MM.1S (cell line): ENCODE measurements around the gene UNC13C.
A peak's percentile ranks its signal among the peaks of the same experiment; 100 is the strongest.

Source experiments
- DNase-seq: peaks from one replicate; pipeline ENCODE4 v3.0.0-alpha.2; 2015
- H2AFZ ChIP-seq: fragments of 300-600 bp; sonication (generic); 2 replicates; pipeline ENCODE4 v1.6.0; 2016; ENCODE audit warnings: antibody characterized with exemption, low read length
- H3F3A ChIP-seq: fragments of 300-600 bp; sonication (generic); 2 replicates; pipeline ENCODE4 v1.6.1; 2016; ENCODE audit warnings: mild to moderate bottlenecking, antibody characterized with exemption, low read length, moderate library complexity, mixed read lengths; ENCODE audit not compliant: insufficient read depth
- H3K27ac ChIP-seq: fragments of 300-600 bp; sonication (generic); 2 replicates; pipeline ENCODE4 v1.5.1; 2016; ENCODE audit warnings: mild to moderate bottlenecking, low read length
- H3K27me3 ChIP-seq: fragments of 300-600 bp; sonication (generic); replicated peaks from 2 replicates; pipeline ENCODE4 v1.6.0; 2016; ENCODE audit warnings: low read length; ENCODE audit not compliant: insufficient read depth
- H3K36me3 ChIP-seq: fragments of 300-600 bp; sonication (generic); replicated peaks from 2 replicates; pipeline ENCODE4 v1.6.1; 2016; ENCODE audit warnings: mild to moderate bottlenecking, low read length, mixed read lengths; ENCODE audit not compliant: insufficient read depth
- H3K4me1 ChIP-seq: fragments of 300-600 bp; sonication (generic); 2 replicates; pipeline ENCODE4 v1.6.1; 2016; ENCODE audit warnings: low read length, mixed read lengths
- H3K4me2 ChIP-seq: fragments of 300-600 bp; sonication (generic); 2 replicates; pipeline ENCODE4 v1.6.0; 2016; ENCODE audit warnings: low read depth, low read length
- H3K4me3 ChIP-seq: fragments of 300-600 bp; sonication (generic); 2 replicates; pipeline ENCODE4 v1.5.1; 2016; ENCODE audit warnings: low read length, mixed read lengths
- H3K79me2 ChIP-seq: fragments of 300-600 bp; sonication (generic); 2 replicates; pipeline ENCODE4 v1.6.1; 2016; ENCODE audit warnings: mixed run types, low read length, mixed read lengths
- H3K9ac ChIP-seq: fragments of 300-600 bp; sonication (generic); 2 replicates; pipeline ENCODE4 v1.6.1; 2016; ENCODE audit warnings: low read length, mixed read lengths
- H3K9me2 ChIP-seq: fragments of 300-600 bp; sonication (generic); replicated peaks from 2 replicates; pipeline ENCODE4 v1.6.1; 2016; ENCODE audit warnings: mild to moderate bottlenecking, low read length, mixed read lengths; ENCODE audit not compliant: insufficient read depth
- H3K9me3 ChIP-seq: fragments of 300-600 bp; sonication (generic); replicated peaks from 2 replicates; pipeline ENCODE4 v1.6.1; 2016; ENCODE audit warnings: mild to moderate bottlenecking, low read length, mixed read lengths; ENCODE audit not compliant: insufficient read depth
- H4K20me1 ChIP-seq: fragments of 300-600 bp; sonication (generic); 2 replicates; pipeline ENCODE4 v1.6.1; 2016; ENCODE audit warnings: mild to moderate bottlenecking, low read length, moderate library complexity, mixed read lengths; ENCODE audit not compliant: insufficient read depth
- EZH2 ChIP-seq: fragments of 300-600 bp; sonication (generic); optimal IDR thresholded peaks from 2 replicates; pipeline ENCODE3; 2017; ENCODE audit warnings: low read depth, mild to moderate bottlenecking, antibody characterized with exemption, low read length, mixed read lengths
- EZH2phosphoT487 ChIP-seq: fragments of 300-600 bp; sonication (generic); IDR thresholded peaks from 2 replicates; pipeline ENCODE4 v1.6.1; 2018; ENCODE audit warnings: antibody characterized with exemption, low read length
- TF ChIP-seq, protein P1 (sequence below): fragments of 300-600 bp; sonication (generic); IDR thresholded peaks from 2 replicates; pipeline ENCODE4 v1.5.1; 2016; ENCODE audit warnings: antibody characterized with exemption, low read length, mixed read lengths

The UNC13C gene

DNA sequence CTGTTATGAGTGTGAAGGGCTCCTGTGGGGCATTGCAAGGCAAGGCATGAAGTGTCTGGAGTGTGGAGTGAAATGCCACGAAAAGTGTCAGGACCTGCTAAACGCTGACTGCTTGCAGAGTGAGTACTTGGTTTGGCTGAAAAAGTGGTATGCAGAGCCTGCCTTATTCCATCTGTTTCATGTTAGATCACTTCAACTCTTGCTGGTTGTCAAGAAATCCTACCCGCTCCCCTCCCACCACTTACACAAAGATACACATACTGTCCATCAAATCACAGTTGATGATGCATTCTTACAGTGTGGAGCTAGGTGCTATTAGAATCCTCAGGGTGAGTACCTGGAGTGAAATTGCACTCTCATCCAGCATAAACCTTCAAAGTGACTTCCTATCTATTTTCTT lies 272.1 kb downstream of the UNC13C start:
- Histone ChIP-seq H3K4me1 (no peaks in the 10 kb centered on the region), H3F3A (no peaks in the 10 kb centered on the region), H3K27ac (no peak overlapping the region), H3K9me2 (no peaks in the 10 kb centered on the region), H3K4me2 (no peak overlapping the region), H3K27me3 (no peaks in the 10 kb centered on the region), H4K20me1 (no peaks in the 10 kb centered on the region), H3K79me2 (no peaks in the 10 kb centered on the region), H3K36me3 (no peaks in the 10 kb centered on the region), H3K9me3 (no peaks in the 10 kb centered on the region), H2AFZ (no peak overlapping the region), H3K4me3 (no peak overlapping the region), H3K9ac (no peak overlapping the region)
- TF ChIP-seq EZH2, result no peak
- TF ChIP-seq, protein P1, sequence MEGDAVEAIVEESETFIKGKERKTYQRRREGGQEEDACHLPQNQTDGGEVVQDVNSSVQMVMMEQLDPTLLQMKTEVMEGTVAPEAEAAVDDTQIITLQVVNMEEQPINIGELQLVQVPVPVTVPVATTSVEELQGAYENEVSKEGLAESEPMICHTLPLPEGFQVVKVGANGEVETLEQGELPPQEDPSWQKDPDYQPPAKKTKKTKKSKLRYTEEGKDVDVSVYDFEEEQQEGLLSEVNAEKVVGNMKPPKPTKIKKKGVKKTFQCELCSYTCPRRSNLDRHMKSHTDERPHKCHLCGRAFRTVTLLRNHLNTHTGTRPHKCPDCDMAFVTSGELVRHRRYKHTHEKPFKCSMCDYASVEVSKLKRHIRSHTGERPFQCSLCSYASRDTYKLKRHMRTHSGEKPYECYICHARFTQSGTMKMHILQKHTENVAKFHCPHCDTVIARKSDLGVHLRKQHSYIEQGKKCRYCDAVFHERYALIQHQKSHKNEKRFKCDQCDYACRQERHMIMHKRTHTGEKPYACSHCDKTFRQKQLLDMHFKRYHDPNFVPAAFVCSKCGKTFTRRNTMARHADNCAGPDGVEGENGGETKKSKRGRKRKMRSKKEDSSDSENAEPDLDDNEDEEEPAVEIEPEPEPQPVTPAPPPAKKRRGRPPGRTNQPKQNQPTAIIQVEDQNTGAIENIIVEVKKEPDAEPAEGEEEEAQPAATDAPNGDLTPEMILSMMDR, result no peak
- DNase-seq, result no peak

DNA sequence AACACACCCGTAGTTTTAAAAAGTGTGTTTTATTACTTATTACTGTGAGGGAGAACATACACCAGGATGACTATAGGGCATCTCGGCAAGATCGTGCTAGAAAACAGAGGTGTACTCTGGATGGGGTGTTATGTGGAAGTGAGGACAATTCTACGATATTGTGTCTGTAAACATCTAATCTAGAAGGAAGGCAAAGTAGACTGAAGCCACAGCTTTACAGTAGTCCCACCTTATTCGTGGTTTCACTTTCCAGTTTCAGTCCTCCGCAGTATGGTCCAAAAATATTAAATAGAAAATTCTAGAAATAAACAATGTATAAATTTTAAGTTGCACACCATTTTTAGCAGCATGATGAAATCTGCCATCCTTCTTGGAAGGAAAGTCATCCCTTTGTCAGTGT lies 277.9 kb downstream of the UNC13C start:
- Histone ChIP-seq H3K4me1 (peaks cover 12% of the 10 kb centered on the region; the same call in 1 of the 2 replicates), H4K20me1 (no peaks in the 10 kb centered on the region), H3K36me3 (no peaks in the 10 kb centered on the region), H2AFZ (no peak overlapping the region), H3K9me2 (no peaks in the 10 kb centered on the region), H3K79me2 (no peaks in the 10 kb centered on the region), H3K9me3 (no peaks in the 10 kb centered on the region), H3F3A (no peaks in the 10 kb centered on the region), H3K27ac (no peak overlapping the region), H3K4me3 (no peak overlapping the region), H3K4me2 (peak overlapping the region; percentile 24; the same call in 1 of the 2 replicates), H3K27me3 (no peaks in the 10 kb centered on the region), H3K9ac (no peak overlapping the region)
- TF ChIP-seq EZH2 (no peak), EZH2phosphoT487 (no peak)
- TF ChIP-seq, protein P1, result no peak
- DNase-seq, result peak; percentile 59

DNA sequence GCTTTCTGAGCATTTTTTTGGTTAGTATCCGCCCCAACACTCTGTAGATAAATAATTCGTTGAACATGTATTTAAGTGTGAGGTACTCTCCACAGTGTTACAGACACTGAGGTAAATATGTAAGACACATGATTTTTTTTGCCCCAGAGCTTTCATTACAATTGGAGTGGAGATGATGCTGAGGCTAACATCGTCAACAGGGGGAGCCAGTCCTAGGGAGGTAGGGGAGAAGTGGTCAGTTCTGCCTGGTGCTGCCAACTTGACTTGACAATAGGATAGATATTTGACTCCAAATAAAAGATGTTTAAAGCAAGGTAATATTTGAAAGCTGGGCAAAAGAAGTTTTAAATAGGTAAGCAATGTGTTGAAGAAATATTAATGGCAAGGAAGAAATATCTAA lies 295.7 kb downstream of the UNC13C start:
- no peak for DNase-seq
- Histone ChIP-seq H3K9me2 (no peaks in the 10 kb centered on the region), H3K4me3 (no peak overlapping the region), H3K4me2 (no peak overlapping the region), H3K9me3 (no peaks in the 10 kb centered on the region), H3K4me1 (no peaks in the 10 kb centered on the region), H3F3A (no peaks in the 10 kb centered on the region), H3K36me3 (no peaks in the 10 kb centered on the region), H4K20me1 (no peaks in the 10 kb centered on the region), H2AFZ (no peak overlapping the region), H3K9ac (no peak overlapping the region), H3K27me3 (no peaks in the 10 kb centered on the region), H3K27ac (no peak overlapping the region), H3K79me2 (no peaks in the 10 kb centered on the region)
- TF ChIP-seq EZH2 (no peak), EZH2phosphoT487 (no peak)
- TF ChIP-seq, protein P1, result peak; percentile 29
